ENCODE data around the gene CLIC5. TPM values are rescaled to one million over a fixed set of nuclear protein-coding genes. Genes with fewer than 3 reads are reported as not detected.

The CLIC5 gene
- total RNA-seq, 1 donor from 2014 or later = 42.6 TPM

DNA sequence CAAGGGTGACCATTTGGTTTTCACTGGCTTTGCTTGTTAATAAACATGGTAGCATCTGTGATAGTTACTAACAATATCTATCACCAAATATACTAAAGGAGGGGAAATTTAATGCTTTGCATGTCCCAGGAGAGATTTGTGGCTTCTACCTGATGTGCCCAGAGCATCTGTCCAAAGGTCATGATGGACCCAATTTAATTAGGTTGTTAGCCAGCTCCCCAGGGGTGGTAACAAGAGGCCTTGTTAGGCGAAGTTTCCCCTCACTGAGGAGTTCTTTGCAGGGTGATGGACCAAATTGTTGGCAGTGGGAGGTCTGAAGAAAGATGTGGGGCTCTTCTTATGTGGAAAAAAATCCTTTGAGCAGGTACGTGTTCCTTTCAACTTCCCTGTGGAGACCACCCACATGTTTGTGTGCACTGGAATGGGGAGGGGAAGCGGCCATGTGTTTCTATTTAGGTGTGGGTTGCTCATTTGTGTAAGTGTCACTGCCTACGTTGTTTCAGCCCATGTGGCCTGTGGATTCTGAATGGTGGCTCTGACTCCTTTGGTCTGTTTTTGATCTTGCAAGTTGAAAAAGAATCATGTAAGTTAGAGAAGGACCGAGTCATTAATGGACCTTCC is 137.6 kb downstream of the CLIC5 start:
- ATAC-seq (no peak), DNase-seq (ENCODE audit: low spot score) (no peak)
- intact Hi-C loops (cut with DNase I) = no loop called here

DNA sequence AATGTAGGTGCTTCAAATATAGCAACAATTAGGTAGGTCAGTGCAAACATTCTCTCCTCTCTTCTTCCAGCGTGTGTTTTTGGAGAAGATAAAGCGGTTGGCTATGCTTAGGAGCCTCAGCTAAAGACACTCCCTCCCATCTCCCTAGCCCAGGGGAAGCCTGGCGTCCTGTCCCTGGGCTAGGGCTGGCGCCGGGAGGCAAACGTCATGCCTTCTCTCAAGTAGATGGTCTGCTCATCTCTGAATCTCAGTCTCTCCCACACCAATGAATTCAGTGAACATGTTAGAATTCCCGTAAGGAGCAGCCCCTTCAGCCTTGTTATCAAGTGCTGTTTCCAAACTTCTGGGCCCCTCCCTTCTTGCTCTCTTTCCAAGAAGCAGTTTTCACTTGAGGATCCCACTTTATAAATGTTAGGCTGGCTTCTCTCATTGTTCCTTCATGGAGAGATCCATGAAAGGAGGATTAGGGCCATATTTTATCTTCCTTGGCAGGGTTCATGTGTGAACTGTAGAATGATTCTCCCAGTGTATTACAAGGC is 142.8 kb downstream of the CLIC5 start:
- ATAC-seq = peak; percentile 38
- intact Hi-C loops (cut with DNase I) = no loop called here
- no peak for DNase-seq (ENCODE audit: low spot score)

DNA sequence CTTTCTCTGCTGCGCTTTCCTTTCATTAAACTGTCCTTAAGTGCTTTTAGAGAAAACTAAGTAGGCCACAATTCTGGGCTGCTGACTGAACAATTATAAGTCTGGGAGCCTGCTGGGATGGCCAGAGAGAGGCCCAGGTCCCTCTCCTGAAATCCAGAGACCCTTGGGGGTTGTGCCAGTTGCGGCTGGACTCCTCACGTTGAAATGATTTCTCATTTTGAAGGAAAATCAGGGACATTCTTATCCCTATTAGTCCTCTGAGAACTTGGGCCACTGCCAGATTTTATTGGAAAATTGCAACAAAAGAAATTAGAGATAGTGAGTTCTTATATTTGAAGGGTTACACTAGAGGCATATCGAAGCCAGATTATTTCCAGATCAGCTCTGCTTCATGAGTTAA is 145.1 kb downstream of the CLIC5 start:
- ATAC-seq = no peak
- intact Hi-C loops (cut with DNase I) = no loop called here

DNA sequence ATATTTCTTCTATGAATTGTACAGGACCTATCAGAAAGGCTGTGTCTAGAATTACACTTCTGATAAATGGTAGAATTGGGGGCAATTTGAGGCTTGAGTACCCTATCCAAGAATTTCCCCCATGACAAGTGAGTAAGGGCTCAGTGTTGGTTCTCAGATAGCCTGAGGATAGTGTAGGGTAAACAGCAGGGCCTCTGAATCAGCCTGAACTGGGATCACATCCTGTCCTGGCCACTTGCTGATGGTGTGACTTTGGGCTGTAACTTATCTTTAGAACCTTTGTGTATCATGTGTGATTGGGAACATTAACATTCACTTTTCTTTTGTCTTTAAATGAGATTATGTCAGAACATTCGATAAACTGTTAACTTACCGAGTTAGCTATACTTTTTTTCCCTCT is 151.0 kb downstream of the CLIC5 start:
- DNase-seq (ENCODE audit: low spot score) = no peak
- ATAC-seq = no peak
- intact Hi-C loops (cut with DNase I) = no loop called here

More for the DNA sequence above, 145.1 kb downstream of the CLIC5 start:
- DNase-seq (ENCODE audit: low spot score) = no peak

DNA sequence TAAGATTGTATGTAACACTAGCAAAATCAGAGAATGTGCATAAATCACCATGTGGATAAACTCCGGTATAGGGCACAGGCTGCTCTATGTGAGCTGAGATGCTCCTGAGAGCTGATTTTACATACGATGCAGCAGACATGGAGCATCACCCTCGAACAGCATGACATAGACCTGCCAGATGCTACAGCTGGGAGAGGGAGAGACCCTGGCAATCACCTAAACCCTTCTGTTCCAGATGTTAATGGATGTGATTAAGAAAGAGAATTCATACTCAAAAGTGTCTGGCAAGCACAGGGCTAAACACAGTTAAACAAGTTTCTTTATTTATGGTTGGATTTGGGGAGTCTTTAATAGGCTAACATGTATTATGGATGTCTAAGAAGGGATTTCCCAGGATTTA is 157.0 kb downstream of the CLIC5 start:
- DNase-seq (ENCODE audit: low spot score) (no peak), ATAC-seq (no peak)
- intact Hi-C loops (cut with DNase I) = no loop called here

DNA sequence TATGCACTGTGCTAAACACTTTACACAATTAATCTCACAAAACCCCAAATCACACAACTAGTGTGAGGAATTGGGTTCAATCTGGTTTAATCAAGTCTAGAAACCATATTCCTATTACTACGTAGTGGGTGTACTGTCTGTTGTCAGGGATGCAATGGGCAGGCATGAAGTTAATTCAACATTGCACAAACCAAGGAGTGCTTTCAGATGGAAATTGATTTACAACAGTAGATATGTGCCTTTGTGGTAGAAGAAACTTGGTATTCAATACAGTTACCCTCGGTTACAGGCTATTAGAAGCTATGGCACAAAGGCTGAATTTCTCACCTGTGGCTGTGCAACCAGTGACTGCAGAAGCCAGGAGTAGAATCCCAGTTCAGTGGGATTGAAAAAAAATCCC is 157.8 kb downstream of the CLIC5 start:
- ATAC-seq = no peak
- intact Hi-C loops (cut with DNase I) = no loop called here
- DNase-seq (ENCODE audit: low spot score) = no peak

DNA sequence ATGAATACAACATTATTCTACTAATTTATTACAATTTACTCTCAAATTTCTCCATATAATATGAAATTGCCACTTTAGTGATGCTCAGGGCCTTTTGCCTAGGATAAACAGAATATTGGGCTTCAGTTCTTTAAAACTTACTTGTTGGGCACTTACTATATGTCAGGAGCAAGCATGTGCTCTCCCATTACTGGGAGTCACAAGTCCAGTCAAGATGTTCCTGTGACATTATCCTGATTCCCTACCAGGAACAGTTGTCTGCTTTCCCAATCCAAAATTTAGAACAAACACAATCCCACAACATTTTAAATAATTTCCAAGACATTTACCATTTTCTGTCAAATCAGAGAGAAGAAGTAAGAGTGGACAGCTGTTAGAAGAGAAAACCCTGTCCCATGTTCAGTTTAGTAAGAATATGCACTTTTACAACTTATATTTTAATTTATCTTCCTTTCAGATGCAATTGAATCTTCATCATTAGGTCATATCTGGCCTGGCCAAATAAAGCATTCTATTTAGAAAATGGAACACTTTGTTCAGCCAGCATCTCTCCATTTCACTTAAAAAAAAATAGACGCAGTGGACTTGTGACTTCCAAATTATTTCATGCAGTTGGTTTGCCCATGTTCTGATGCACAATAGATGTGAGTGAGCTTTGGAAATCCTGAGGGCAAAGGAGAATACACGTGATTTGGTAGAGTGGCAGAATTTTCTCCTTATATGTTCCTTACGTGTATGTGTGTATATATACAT is 159.8 kb downstream of the CLIC5 start:
- intact Hi-C loops (cut with DNase I) = no loop called here
- ATAC-seq = peak; percentile 89

DNA sequence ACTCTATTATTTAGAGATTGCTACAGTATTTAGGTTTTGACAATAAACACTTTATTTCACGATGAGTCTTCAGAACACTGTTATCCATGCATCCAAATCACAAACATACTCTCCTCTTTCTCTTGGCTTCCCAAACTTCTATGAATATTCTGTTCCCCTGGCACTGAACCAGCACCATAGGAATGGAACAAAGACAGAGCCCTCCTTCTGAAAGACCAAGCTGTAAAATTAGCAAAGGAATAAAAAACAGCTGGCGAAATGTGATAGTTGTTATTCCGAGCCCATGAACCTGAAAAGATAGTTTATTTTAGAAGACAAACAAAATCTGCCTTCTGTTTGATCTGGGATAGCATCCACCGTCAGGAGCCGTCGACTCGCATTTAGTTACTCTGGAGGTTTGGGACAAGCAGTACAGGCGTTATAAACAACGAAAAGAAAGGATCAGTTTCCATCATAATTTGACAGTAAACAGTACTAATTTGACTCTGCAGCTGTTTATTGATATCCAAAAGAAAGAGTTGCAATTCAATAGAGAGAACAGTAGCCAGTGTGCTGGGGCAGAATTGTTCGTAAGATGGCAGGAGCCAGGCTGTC is 161.4 kb downstream of the CLIC5 start:
- no peak for ATAC-seq
- intact Hi-C loops (cut with DNase I) = no loop called here
- no peak for DNase-seq (ENCODE audit: low spot score)

More for the DNA sequence above, 159.8 kb downstream of the CLIC5 start:
- DNase-seq (ENCODE audit: low spot score) = no peak

DNA sequence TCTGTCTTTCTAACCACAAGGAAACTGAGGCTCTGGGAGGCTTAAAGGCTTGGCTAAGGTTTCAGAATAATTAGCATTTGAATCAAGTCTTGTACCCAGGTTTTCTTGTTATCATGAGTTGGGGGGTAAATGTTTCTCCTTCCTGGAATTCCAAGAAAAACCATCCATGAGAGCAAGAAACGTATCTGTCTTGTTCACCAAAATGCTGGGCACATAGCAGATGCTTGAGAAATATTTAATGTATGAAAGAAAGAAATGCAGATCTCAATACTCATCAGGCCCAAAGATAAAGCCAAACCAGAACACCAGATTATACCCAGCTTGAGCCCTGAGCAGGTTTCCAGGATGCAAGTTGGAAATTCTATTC is 164.6 kb downstream of the CLIC5 start:
- no peak for DNase-seq (ENCODE audit: low spot score)
- no peak for ATAC-seq
- intact Hi-C loops (cut with DNase I) = no loop called here

DNA sequence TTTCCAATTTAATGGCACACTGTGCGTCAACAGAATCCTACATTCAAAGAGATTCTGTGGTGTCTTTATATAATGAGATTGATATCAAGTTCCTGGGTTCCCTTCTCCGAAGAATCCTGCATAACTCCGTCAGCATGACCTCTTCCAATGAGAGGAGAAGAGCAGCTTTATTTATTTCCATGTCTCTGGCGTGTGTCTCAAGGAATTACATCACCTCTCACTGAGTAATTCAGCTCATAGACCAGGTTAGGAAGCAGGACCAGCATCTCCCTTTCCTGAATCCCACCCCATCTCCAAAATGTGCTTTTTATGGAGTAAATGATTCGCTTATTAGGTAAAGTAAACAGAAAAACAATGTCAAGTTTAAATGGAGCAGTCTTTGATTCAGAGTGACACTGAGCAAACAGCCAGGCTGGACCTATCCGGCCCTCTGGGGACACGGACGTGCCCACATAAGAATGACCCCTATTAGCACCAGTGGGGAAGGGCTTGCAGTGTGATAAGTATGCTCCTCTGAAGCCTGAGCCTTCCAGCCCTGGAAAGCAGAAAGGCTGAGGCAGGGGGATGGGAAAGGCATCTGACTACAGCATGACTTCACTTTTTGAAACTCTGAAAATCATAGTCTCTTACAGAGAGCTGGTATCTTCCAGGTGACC is 165.2 kb downstream of the CLIC5 start:
- intact Hi-C loops (cut with DNase I) = no loop called here
- no peak for DNase-seq (ENCODE audit: low spot score)
- no peak for ATAC-seq

DNA sequence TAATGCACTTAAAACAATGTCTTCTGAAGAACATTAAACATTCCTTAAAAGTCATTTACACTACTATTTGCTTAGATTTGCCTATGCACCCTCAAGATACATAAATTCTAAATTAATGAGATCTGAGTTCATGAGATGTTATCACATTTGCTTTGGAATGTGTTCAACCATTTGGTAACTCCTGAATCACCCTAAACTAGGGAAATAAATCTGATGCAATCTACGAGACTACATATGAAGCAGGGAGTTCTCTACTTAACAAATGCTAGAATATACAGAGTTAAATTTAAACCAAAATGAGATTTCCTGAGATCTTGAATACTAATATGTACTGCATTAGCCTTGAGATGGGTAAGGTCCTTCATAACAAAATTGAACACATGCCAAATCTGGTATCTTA is 170.1 kb downstream of the CLIC5 start:
- DNase-seq (ENCODE audit: low spot score) (no peak), ATAC-seq (no peak)
- intact Hi-C loops (cut with DNase I) = no loop called here

DNA sequence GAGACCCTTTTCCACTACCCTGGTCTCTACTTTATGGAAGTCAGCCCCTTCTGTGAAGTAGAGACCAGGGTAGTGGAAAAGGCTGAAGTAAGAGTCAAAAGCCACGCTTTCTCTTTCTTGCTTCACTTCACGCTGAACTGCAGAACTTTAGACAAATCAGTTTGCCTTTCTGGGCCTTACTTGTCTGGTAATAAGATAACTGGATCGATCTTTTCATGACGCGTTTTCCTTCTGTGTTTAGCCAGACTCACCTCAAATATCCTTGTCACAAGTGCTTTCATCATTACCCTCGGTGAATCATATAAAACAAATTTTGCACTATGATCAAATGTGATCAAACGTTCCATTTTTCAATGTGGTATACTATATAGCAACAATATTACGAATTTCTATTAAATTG is 170.7 kb downstream of the CLIC5 start:
- DNase-seq (ENCODE audit: low spot score) (no peak), ATAC-seq (no peak)
- intact Hi-C loops (cut with DNase I) = no loop called here

DNA sequence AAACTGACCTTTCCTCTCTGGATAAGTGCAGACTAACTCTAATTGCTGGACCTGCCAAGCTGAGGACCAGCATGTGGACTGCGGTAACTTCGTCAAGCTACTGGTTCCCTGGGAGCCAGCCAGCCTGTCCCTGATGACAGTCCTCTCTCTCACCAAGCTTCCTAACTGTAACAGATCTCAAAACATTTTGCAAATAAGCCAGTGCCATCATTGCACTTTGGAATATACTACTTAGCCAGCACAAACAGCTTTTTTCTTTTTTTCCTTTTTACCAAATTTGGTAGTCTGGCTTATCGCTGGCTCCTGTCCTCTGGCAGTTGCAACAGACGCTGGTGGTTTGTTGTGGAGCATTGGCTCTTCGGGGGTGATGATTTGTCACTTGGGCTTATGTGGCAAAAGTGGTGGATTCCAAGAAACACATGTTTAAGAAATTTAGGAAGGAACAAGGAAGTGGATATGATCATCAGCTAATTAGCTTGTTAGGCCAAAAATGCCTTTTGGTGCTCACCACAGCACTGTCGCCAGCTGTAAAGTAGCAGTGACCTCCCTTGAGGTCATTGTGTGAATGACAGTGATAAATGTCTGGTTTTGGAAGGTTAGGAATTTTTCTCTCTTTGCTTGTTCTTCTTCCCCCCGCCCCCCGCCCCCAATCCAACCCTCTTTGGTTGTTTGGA is 171.7 kb downstream of the CLIC5 start:
- ATAC-seq = no peak
- no peak for DNase-seq (ENCODE audit: low spot score)
- intact Hi-C loops (cut with DNase I) = no loop called here

DNA sequence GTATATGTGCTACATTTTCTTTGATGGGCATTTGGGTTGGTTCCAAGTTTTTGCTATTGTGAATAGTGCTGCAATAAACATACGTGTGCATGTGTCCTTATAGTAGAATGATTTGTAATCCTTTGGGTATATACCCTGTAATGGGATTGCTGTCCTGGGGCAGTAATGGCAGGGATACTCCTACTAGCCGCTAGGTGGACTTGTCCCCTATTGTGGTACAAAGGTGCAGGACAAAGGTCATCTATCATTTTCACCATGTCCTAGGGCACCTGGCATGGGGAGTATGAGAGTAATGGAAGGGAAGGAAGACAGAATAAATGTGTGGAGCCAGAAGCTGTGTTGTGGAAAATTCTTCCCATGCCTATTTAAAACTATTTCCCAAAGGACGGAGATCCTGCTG is 174.6 kb downstream of the CLIC5 start:
- intact Hi-C loops (cut with DNase I) = no loop called here
- DNase-seq (ENCODE audit: low spot score) (no peak), ATAC-seq (no peak)

DNA sequence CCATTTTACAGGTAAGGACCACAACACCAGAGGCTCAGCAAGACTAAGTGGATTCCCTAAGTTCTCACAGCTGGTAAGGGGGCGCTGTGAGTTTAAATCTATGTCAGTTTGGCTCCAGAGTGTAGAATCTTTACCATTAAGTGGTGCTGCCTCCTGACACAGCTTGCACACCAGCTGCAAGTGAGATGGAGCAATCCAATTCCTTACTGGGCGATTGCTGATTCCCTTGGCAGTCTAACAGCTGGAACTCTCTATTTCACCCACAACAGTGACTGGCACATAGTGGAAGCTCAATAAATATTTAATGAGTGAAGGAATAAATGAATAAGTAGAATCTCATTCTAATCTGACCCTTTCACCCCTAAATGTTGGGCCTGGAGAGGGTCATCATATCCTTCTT is 176.7 kb downstream of the CLIC5 start:
- intact Hi-C loops (cut with DNase I) = no loop called here
- no peak for ATAC-seq
- no peak for DNase-seq (ENCODE audit: low spot score)

DNA sequence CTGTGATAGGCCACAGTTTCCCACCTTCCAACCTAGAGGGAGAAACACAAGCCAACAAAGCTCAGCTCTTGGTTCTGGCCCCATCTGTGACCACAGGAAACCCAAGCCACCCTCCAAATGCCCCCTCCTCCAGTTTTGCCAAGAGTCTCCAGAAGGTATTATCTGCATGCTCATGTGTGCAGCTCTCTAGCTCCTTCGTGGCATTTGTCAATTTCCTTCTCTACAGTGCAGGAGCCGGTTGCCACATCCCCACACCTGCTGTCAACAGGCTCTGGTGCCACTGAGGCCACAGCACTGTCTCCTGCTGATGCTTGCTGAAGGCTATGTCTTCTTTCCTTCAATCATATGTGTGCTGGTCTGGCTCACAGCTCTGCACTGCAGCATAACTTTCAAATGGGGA is 177.2 kb downstream of the CLIC5 start:
- ATAC-seq (no peak), DNase-seq (ENCODE audit: low spot score) (no peak)
- intact Hi-C loops (cut with DNase I) = no loop called here

DNA sequence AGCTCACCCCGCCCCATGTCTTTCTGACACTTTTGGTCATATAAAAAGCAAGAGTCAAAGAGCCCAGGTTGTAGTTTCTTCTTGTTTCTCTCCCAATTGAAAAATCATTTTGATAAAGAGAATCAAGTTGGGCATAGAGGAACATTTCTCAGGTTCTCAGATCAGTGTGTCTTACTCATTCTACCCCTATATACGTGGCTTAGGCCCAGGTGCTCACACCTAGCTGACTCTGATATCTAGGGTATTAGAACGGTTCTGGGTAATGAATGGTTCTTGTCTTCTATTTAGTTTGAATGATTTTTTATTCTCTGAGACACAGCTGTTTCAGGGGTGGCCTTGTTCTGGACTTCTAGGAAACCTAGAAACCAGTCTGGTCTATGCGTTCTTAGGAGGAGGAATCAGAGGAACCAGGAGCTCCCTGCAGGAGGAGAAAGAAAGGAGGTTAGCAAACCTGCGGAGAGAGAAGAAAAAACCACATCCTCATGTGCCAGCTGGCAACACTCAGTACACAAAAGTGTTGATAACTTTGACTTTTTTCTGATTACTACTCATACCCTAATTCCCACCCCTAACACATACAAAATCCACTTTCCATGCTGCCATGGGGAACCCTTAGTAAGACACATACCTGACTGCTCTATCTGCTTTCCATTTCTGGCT is 178.0 kb downstream of the CLIC5 start:
- no peak for ATAC-seq
- DNase-seq (ENCODE audit: low spot score) = no peak
- intact Hi-C loops (cut with DNase I) = no loop called here

DNA sequence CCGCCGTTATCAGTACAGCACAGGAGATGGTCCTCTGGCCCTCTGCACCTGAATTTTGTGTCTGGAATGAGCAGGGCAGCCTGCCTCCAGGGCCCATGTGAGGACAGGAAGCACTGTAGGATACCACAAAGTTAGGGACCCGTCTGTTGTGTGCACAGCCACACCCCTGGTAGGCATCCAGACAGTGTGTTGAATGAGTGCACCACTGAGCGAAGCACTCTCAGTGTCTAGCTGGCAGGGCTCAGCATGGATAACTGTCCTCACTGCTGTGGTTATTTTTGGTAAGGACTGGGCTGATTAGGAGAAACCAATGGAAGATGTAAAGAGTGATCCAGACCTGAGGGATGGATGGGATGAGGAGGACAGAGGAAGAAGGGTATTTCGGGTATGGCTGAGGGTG is 178.7 kb downstream of the CLIC5 start:
- intact Hi-C loops (cut with DNase I) = no loop called here
- DNase-seq (ENCODE audit: low spot score) (no peak), ATAC-seq (no peak)

DNA sequence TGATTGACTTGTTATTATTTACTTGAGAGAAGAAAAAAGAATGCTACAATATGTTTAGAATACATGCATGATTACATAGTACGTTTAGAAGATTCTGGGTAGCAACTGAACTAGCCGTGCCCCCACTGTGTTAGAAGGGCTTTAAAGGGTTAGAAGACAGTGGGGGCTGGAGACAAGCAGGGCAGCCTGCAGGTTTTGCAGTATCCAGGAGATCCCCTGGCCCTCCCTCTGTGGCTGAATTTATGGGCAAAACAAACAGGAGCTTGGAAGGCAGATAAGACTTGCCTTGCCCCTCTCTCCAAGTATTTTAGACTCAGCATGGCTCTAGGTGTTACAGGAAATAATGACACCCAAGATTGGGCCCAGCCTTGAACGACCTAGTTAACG is 179.2 kb downstream of the CLIC5 start:
- ATAC-seq (no peak), DNase-seq (ENCODE audit: low spot score) (no peak)
- intact Hi-C loops (cut with DNase I) = no loop called here

Measured in sciatic nerve (tissue), 2 donors.